ENCODE data around the gene PRR16.

DNA sequence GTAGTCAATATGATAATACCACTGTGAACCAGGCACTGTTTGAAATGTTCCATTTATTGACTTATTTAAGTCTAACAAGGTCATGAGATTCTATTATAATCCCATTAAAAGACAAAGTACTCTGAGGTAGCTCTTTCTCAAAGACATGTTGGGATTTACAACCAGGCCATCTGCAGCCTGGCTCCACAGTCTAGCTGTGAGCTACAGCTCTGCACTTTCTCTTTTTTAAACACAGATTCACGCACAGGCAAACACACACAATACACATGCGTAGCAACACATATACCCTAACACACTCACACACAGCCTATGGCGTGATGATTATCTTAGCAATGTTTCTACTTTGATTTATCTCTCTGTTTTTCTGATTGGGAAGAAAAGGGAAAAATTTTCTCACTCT is 174.3 kb downstream of the PRR16 start:
- TF ChIP-seq, protein P1, sequence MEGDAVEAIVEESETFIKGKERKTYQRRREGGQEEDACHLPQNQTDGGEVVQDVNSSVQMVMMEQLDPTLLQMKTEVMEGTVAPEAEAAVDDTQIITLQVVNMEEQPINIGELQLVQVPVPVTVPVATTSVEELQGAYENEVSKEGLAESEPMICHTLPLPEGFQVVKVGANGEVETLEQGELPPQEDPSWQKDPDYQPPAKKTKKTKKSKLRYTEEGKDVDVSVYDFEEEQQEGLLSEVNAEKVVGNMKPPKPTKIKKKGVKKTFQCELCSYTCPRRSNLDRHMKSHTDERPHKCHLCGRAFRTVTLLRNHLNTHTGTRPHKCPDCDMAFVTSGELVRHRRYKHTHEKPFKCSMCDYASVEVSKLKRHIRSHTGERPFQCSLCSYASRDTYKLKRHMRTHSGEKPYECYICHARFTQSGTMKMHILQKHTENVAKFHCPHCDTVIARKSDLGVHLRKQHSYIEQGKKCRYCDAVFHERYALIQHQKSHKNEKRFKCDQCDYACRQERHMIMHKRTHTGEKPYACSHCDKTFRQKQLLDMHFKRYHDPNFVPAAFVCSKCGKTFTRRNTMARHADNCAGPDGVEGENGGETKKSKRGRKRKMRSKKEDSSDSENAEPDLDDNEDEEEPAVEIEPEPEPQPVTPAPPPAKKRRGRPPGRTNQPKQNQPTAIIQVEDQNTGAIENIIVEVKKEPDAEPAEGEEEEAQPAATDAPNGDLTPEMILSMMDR (conservative IDR thresholded peaks at IDR 0.05; ENCODE audit: low read length), result no peak
- no peak for TF ChIP-seq EZH2phosphoT487 (IDR thresholded peaks at IDR 0.05; ENCODE audit: borderline replicate concordance)

Measured in Loucy (cell line).